GM23338 (cell line): ENCODE results near the gene KSR2.

Experiments used
- CTCF ChIP-seq, 2 experiments: fragments of 200-600 bp in 1 of 2; sonication (generic) in 1 of 2; conservative IDR thresholded peaks; 2 replicates each; pipeline versions ENCODE4 v1.5.1 to v1.6.1; 2016 to 2017; ENCODE audit warnings: antibody characterized with exemption in 2 of 2, low read depth in 2 of 2, mild to moderate bottlenecking in 2 of 2, moderate library complexity in 1 of 2
- POLR2AphosphoS5 ChIP-seq: IDR thresholded peaks from 2 replicates; pipeline ENCODE4 v1.6.1; 2016; ENCODE audit warnings: antibody characterized with exemption, low read depth

GRCh38 chr12:117484901-117485300, 483.9 kb downstream of the KSR2 start:
- TF ChIP-seq CTCF (conservative IDR thresholded peaks at IDR 0.05; ENCODE audit: low read depth in 2 of 2) (no peak), POLR2AphosphoS5 (no peak)
